GM12875 (cell line): ENCODE data around the gene SH3PXD2A.

ENCODE experiments used
- H3K4me3 ChIP-seq: one replicate; pipeline ENCODE4 v1.5.1; 2011; ENCODE audit warnings: low read depth, low read length, control low read depth
- TF ChIP-seq, protein P1 (sequence below): IDR thresholded peaks from 2 replicates; pipeline ENCODE4 v1.5.1; 2011; ENCODE audit warnings: low read depth, mild to moderate bottlenecking, control low read depth, inconsistent platforms, low read length, moderate library complexity, borderline replicate concordance; ENCODE audit not compliant: insufficient read depth

The SH3PXD2A gene

DNA sequence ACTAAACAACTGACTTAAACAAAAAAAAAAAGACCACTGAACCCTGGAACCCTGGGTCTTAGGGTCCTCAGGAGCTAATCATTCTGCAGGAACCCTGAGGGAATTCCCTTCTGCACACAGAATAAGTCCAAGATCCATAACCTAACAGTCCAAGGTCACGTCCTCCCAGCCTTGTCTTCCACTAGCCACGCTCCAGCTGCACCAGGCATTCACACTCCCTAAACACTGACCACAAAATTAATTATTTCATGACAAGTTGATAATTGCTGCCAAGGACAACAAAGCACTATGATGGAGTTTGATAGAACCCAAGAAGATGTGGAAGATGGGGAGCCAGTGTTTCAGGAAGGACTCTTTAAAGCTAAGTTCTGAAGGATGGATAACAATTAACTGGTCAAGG lies 130.6 kb downstream of the SH3PXD2A start:
- H3K4me3 ChIP-seq: no peak overlapping the region
- TF ChIP-seq, protein P1, sequence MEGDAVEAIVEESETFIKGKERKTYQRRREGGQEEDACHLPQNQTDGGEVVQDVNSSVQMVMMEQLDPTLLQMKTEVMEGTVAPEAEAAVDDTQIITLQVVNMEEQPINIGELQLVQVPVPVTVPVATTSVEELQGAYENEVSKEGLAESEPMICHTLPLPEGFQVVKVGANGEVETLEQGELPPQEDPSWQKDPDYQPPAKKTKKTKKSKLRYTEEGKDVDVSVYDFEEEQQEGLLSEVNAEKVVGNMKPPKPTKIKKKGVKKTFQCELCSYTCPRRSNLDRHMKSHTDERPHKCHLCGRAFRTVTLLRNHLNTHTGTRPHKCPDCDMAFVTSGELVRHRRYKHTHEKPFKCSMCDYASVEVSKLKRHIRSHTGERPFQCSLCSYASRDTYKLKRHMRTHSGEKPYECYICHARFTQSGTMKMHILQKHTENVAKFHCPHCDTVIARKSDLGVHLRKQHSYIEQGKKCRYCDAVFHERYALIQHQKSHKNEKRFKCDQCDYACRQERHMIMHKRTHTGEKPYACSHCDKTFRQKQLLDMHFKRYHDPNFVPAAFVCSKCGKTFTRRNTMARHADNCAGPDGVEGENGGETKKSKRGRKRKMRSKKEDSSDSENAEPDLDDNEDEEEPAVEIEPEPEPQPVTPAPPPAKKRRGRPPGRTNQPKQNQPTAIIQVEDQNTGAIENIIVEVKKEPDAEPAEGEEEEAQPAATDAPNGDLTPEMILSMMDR: no peak

DNA sequence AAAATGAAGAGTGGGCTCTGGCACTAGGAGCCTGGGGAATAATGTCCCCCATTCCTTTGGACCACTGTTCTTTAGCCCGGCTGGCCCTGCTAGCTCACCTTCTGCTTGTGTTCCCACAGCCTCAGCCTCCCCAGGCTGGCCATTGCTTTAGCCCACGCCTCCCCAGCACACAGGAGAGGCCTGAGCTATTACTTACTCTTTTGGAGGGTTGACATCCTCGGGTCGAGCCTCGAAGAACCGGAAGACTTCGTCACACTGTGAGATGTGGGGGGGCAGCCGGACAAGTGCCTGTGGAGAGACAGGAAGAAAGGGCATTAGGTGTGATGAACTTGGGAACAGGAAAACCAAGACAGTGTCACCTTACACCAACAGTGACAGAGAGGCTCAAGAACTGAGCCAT lies 131.3 kb downstream of the SH3PXD2A start:
- H3K4me3 ChIP-seq: no peak overlapping the region

DNA sequence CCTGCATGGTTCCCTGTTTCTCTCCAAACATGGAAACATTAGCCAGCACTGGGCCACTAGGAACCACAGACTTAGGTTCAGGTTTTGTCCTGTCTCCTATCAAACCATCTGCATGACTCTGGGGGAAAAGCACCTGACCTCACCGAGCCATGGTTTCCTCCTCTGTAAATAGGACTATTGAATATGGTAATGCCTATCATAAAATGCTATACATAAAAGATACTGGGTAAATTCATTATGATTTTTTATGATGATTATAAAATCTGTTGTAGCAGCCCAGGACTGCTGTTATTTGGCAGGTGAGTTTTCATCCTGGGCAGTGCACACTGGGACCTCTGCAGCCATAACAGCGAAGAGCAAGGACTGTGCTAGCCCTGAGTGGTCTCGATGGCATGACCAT lies 131.8 kb downstream of the SH3PXD2A start:
- TF ChIP-seq, protein P1: no peak

More for the DNA sequence above, 131.3 kb downstream of the SH3PXD2A start:
- TF ChIP-seq, protein P1: no peak

DNA sequence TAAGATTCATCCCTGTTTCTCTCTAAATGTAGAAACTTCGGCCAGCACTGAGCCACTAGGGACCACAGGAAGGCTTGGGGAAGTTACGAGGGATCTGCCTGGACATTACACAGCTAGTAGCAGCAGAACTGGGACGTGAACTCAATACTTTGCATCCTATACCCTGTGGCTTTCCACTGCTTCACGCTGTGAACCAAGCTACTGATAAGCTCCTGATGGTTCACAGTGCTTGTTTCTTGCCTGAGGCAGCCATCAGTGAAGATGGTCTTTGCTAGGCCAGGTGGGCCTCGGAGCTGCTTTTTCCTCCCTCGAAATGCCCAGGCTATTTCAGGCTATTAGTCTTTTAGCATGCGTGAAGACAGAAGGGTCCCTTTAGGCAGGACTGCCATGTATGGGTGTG lies 132.7 kb downstream of the SH3PXD2A start:
- TF ChIP-seq, protein P1: no peak
- H3K4me3 ChIP-seq: no peak overlapping the region

More for the DNA sequence above, 131.8 kb downstream of the SH3PXD2A start:
- no peak overlapping the region for H3K4me3 ChIP-seq

DNA sequence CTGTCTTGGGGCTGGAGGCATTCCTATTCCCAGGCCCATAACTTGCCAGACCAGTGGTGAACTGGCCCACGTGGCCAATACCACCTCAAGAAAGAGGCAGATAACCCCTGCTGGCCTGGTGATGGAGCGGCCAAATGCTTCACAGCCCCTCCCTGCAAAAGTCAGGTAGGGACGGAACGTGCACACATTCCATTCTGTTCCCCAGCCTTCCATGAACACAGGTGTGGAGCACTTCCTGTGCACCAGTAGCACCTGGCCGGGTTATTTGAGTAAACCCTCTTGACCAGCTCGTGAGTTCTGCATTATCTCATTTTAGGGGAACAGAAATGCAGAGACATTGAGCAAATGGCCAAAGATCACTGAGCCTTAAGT lies 134.4 kb downstream of the SH3PXD2A start:
- TF ChIP-seq, protein P1: no peak
- H3K4me3 ChIP-seq: no peak overlapping the region

DNA sequence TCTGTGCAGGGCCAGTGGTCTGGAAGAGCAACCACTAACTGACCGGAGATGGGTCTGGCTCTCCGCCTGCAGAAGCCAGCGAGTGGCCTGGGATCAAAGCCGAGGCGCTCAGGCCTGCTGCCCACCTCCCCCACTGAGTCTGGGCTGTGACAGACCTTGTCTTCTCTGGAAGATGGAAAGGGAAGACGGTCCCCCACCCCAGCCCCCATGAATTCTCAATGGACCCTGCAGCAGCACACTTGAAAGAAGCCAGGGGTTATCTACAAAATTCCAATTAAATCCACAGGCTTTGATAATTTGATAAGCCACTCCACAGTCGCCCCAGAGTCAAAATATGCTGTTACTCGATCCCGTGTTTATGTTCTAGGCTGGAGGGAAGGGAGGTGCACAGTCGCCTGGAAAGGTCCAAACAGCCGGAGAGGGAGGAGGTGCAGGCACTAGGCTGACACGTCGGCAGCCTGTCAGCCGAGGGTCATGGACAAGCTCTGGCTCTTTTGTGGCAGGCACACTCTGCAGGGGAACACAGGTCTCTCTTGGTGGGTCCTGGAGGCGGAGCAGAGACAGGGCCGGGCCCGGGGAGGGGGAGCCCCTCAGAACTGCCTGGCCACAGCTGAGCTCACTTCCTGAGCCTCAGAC lies 134.9 kb downstream of the SH3PXD2A start:
- TF ChIP-seq, protein P1: no peak
- no peak overlapping the region for H3K4me3 ChIP-seq

DNA sequence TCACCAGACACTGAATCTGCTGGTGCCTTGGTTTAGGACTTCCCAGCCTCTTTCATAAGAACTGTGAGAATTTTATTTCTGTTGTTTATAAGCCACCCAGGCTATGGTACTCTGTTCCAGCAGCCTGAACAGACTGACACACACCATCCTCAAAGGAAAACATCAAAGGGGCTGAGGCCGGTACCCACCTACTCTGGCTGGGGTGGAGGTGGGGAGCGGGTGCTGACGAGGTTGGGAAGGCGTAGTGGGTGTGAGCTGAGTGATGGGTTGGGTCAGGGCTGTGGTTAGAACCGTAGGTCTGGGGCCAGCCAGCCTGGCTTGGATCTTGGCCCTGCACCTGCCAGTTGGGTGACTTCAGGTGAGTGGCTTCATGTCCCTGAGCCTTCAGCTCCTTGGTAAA lies 136.3 kb downstream of the SH3PXD2A start:
- TF ChIP-seq, protein P1: no peak
- H3K4me3 ChIP-seq: no peak overlapping the region
